GM12878 (cell line): ENCODE measurements around the gene MAD1L1. TPM values are rescaled to one million over a fixed set of nuclear protein-coding genes. Genes with fewer than 3 reads are reported as not detected.

Experiments used
- CHD4 ChIP-seq: fragments of 200-600 bp; sonication (generic); IDR thresholded peaks from 2 replicates; pipeline ENCODE4 v1.6.1; 2016; ENCODE audit warnings: mild to moderate bottlenecking
- CREB1 ChIP-seq: IDR thresholded peaks from 2 replicates; pipeline ENCODE4 v1.6.1; 2012; ENCODE audit warnings: low read depth, mild to moderate bottlenecking, inconsistent platforms
- RFX5 ChIP-seq: IDR thresholded peaks from 2 replicates; pipeline ENCODE4 v1.6.1; 2011; ENCODE audit warnings: low read depth, low read length, improper control_type of control experiment
- RUNX3 ChIP-seq: IDR thresholded peaks from 2 replicates; pipeline ENCODE4 v1.6.1; 2012; ENCODE audit warnings: low read length, inconsistent platforms
- SIX5 ChIP-seq: IDR thresholded peaks from 2 replicates; pipeline ENCODE4 v1.6.1; 2011; ENCODE audit warnings: mild to moderate bottlenecking, low read depth, low read length, moderate library complexity; ENCODE audit not compliant: severe bottlenecking
- SMARCA5 ChIP-seq: fragments of 450-650 bp; IDR thresholded peaks from 2 replicates; pipeline ENCODE4 v1.6.1; 2017; ENCODE audit warnings: mild to moderate bottlenecking
- TARDBP ChIP-seq: IDR thresholded peaks from 2 replicates; pipeline ENCODE4 v1.6.1; 2016; ENCODE audit warnings: borderline replicate concordance
- TBL1XR1 ChIP-seq: IDR thresholded peaks from 2 replicates; pipeline ENCODE4 v1.6.1; 2012; ENCODE audit warnings: low read depth, low read length, improper control_type of control experiment
- TCF12 ChIP-seq: IDR thresholded peaks from 2 replicates; pipeline ENCODE4 v1.6.1; 2011; ENCODE audit warnings: low read depth, mild to moderate bottlenecking, low read length
- YY1 ChIP-seq: IDR thresholded peaks from 2 replicates; pipeline ENCODE4 v1.6.1; 2011; ENCODE audit warnings: low read depth, mild to moderate bottlenecking, low read length
- ZNF207 ChIP-seq: fragments of 450-650 bp; IDR thresholded peaks from 2 replicates; pipeline ENCODE4 v1.6.1; 2014; ENCODE audit warnings: antibody characterized with exemption, mild to moderate bottlenecking, borderline replicate concordance
- ZZZ3 ChIP-seq: IDR thresholded peaks from 2 replicates; pipeline ENCODE4 v1.6.1; 2011; ENCODE audit warnings: low read depth; ENCODE audit not compliant: control insufficient read depth, insufficient read length
- polyA plus RNA-seq, 11 experiments: library from polyadenylated mRNA; depleted of rRNA in 4 of 11; unstranded in 6 of 11; stranded (reverse) in 5 of 11; fragments of >200 nt; fragmentation: Nextera tagmentation in 4 of 11; fragmentation: Illumina TruSeq in 1 of 11; extraction: Ambion mirVana in 4 of 11; extraction: Trizol in 1 of 11; gene quantifications; 1 replicate in 1 of 11; 2 replicates in 10 of 11; pipeline versions ENCODE4 v1.2.1 to v1.2.3, GENCODE V29; 2011 to 2016; ENCODE audit warnings: inconsistent platforms in 2 of 11, missing spikeins in 2 of 11, low read depth in 1 of 11
- total RNA-seq, 4 experiments: library from RNA; depleted of rRNA in 3 of 4; stranded (reverse); fragments of >200 nt in 3 of 4; fragmentation: Illumina TruSeq in 1 of 4; extraction: Trizol in 1 of 4; gene quantifications; 2 replicates each; pipeline versions ENCODE4 v1.2.1 to v1.2.3, GENCODE V29; 2013 to 2021
- TF ChIP-seq, protein P1 (sequence below): fragments of 450-650 bp; IDR thresholded peaks from 2 replicates; pipeline ENCODE4 v1.6.1; 2016; ENCODE audit warnings: mild to moderate bottlenecking
- TF ChIP-seq, protein P2 (sequence below): IDR thresholded peaks from 2 replicates; pipeline ENCODE4 v1.6.1; 2011; ENCODE audit warnings: low read depth, mild to moderate bottlenecking, low read length, moderate library complexity, borderline replicate concordance; ENCODE audit errors: extremely low read depth
- TF ChIP-seq, protein P3 (sequence below): fragments of 450-650 bp; IDR thresholded peaks from 2 replicates; pipeline ENCODE4 v1.6.1; 2014; ENCODE audit warnings: mild to moderate bottlenecking
- TF ChIP-seq, protein P4 (sequence below): IDR thresholded peaks from 2 replicates; pipeline ENCODE4 v1.6.1; 2012; ENCODE audit warnings: low read depth, low read length, improper control_type of control experiment
- TF ChIP-seq, protein P5 (sequence below): fragments of 450-650 bp; IDR thresholded peaks from 2 replicates; pipeline ENCODE4 v1.6.1; 2017; ENCODE audit warnings: low read depth, mild to moderate bottlenecking, moderate library complexity
- TF ChIP-seq, protein P6 (sequence below): fragments of 450-650 bp; IDR thresholded peaks from 2 replicates; pipeline ENCODE4 v1.6.1; 2017; ENCODE audit warnings: mild to moderate bottlenecking, moderate library complexity

Gene MAD1L1
- total and polyA plus RNA-seq, 10 of the 15 experiments (the other 5 are each of a cell fraction or from before 2014, with no cell fraction given): 2.2 to 76.8 (median 38.3) TPM

DNA sequence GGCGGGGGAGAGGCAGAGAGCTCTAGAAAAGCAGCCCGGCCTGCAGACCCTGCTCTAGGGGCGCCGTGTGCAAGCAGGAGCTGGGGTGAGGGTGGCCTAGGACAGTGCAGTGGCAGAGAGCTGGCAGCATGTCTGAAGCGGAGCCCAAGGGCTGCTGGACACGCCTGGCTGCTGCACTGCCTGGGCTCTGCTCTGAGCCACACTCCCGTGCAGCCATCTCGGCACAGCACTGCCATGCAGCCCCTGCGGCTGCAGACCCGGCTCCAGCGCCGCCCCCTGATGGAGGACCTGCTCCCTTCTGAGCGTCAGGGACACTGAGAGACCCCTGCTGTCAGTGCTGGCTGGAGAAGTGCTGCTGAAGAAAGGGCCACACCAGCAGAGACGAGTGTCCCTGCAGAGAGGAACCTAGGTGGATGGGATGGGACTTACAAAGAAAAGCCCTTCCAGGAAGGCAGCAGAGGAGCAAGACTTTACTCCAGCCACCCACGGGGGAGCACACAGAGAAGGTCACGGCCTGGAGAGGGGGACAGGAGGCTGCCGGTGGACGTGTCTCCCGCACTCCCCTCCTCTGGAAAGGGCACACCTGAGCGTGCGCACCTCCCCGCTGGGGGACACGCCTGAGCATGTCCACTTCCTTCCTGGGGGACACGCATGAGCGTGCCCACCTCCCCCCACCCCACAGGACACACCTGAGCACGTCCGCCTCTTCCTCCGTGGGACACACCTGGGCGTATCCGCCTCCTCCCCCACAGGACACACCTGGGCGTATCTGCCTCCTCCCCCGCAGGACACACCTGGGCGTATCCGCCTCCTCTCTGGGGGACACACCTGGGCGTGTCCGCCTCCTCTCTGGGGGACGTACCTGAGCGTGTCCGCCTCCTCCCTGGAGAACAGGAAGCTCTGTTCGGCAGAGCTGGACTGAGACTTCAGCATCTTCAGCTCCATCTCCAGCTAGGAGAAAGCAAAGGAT lies 252.9 kb downstream of the MAD1L1 start (continued):
- TF ChIP-seq, protein P1, sequence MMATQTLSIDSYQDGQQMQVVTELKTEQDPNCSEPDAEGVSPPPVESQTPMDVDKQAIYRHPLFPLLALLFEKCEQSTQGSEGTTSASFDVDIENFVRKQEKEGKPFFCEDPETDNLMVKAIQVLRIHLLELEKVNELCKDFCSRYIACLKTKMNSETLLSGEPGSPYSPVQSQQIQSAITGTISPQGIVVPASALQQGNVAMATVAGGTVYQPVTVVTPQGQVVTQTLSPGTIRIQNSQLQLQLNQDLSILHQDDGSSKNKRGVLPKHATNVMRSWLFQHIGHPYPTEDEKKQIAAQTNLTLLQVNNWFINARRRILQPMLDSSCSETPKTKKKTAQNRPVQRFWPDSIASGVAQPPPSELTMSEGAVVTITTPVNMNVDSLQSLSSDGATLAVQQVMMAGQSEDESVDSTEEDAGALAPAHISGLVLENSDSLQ: no peak
- TF ChIP-seq, protein P2, sequence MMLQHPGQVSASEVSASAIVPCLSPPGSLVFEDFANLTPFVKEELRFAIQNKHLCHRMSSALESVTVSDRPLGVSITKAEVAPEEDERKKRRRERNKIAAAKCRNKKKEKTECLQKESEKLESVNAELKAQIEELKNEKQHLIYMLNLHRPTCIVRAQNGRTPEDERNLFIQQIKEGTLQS: no peak
- TF ChIP-seq YY1 (no peak), ZNF207 (no peak), SMARCA5 (no peak), ZZZ3 (no peak), CREB1 (peak; percentile 30; the same call in 1 of the 2 replicates), RUNX3 (no peak), TARDBP (peak; percentile 76), TCF12 (peak; percentile 56; the same call in 1 of the 2 replicates), CHD4 (no peak), SIX5 (peak; percentile 27), TBL1XR1 (no peak), RFX5 (no peak)
- TF ChIP-seq, protein P3, sequence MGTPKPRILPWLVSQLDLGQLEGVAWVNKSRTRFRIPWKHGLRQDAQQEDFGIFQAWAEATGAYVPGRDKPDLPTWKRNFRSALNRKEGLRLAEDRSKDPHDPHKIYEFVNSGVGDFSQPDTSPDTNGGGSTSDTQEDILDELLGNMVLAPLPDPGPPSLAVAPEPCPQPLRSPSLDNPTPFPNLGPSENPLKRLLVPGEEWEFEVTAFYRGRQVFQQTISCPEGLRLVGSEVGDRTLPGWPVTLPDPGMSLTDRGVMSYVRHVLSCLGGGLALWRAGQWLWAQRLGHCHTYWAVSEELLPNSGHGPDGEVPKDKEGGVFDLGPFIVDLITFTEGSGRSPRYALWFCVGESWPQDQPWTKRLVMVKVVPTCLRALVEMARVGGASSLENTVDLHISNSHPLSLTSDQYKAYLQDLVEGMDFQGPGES: no peak
- TF ChIP-seq, protein P4, sequence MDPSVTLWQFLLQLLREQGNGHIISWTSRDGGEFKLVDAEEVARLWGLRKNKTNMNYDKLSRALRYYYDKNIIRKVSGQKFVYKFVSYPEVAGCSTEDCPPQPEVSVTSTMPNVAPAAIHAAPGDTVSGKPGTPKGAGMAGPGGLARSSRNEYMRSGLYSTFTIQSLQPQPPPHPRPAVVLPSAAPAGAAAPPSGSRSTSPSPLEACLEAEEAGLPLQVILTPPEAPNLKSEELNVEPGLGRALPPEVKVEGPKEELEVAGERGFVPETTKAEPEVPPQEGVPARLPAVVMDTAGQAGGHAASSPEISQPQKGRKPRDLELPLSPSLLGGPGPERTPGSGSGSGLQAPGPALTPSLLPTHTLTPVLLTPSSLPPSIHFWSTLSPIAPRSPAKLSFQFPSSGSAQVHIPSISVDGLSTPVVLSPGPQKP: no peak
- TF ChIP-seq, protein P5, sequence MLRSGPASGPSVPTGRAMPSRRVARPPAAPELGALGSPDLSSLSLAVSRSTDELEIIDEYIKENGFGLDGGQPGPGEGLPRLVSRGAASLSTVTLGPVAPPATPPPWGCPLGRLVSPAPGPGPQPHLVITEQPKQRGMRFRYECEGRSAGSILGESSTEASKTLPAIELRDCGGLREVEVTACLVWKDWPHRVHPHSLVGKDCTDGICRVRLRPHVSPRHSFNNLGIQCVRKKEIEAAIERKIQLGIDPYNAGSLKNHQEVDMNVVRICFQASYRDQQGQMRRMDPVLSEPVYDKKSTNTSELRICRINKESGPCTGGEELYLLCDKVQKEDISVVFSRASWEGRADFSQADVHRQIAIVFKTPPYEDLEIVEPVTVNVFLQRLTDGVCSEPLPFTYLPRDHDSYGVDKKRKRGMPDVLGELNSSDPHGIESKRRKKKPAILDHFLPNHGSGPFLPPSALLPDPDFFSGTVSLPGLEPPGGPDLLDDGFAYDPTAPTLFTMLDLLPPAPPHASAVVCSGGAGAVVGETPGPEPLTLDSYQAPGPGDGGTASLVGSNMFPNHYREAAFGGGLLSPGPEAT: no peak
- TF ChIP-seq, protein P6, sequence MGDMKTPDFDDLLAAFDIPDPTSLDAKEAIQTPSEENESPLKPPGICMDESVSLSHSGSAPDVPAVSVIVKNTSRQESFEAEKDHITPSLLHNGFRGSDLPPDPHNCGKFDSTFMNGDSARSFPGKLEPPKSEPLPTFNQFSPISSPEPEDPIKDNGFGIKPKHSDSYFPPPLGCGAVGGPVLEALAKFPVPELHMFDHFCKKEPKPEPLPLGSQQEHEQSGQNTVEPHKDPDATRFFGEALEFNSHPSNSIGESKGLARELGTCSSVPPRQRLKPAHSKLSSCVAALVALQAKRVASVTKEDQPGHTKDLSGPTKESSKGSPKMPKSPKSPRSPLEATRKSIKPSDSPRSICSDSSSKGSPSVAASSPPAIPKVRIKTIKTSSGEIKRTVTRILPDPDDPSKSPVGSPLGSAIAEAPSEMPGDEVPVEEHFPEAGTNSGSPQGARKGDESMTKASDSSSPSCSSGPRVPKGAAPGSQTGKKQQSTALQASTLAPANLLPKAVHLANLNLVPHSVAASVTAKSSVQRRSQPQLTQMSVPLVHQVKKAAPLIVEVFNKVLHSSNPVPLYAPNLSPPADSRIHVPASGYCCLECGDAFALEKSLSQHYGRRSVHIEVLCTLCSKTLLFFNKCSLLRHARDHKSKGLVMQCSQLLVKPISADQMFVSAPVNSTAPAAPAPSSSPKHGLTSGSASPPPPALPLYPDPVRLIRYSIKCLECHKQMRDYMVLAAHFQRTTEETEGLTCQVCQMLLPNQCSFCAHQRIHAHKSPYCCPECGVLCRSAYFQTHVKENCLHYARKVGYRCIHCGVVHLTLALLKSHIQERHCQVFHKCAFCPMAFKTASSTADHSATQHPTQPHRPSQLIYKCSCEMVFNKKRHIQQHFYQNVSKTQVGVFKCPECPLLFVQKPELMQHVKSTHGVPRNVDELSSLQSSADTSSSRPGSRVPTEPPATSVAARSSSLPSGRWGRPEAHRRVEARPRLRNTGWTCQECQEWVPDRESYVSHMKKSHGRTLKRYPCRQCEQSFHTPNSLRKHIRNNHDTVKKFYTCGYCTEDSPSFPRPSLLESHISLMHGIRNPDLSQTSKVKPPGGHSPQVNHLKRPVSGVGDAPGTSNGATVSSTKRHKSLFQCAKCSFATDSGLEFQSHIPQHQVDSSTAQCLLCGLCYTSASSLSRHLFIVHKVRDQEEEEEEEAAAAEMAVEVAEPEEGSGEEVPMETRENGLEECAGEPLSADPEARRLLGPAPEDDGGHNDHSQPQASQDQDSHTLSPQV: no peak
